HK-2 (cell line): ENCODE data around the gene ZSCAN1.

Experiments
- DNase-seq: peaks from one replicate; pipeline ENCODE4 v3.0.0-alpha.2; 2018; ENCODE audit not compliant: unreplicated experiment

Gene ZSCAN1

GRCh38 chr19:58040751-58041525 lies 7.1 kb downstream of the ZSCAN1 start:
- no peak for DNase-seq

DNA sequence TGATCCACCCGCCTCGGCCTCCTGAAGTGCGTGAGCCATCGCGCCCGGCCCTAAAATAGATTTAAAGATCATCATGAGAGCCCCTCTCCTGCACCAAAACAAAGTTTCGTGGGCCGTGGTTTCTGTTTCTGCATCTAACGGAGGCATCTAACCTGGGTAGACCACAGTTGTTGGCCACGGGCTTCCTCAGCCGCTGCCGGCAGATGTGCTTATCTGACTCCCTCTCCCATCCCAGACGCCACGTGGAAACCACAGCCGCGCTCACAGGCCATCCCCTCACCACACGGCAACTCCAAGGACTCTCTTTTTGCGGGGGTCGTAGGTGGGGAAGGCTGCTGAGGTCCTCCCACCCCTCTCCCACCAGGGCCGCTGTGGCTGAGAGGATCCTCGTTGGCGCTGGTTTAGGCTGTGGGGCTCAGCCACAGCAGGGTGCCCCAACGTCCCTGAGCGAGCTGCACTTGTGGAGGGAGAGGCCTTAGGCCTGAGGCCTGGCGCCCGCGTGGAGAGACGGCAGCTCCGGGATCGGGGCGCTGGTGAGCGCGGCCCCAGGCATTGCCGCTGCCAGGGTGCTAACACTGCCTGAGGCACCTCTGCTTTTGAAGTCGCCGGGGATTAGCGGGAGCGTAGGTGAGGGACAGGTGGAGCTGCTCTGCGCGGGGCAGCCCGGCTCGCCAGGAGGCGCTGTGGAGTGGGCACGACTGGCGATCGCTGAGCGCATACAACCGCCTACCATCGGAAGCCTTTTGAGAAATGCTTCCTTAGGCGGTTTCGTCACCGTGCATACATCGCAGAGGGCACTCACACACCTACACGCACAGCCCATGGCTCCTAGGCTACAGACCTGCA lies 8.9 kb downstream of the ZSCAN1 start:
- DNase-seq, result no peak

- DNase-seq, result no peak
Measured at GRCh38 chr19:58044391-58044790, 10.6 kb downstream of the ZSCAN1 start.

- no peak for DNase-seq
Measured at GRCh38 chr19:58044886-58045285, 11.1 kb downstream of the ZSCAN1 start.

GRCh38 chr19:58045411-58046050 lies 11.7 kb downstream of the ZSCAN1 start:
- DNase-seq, result no peak

- DNase-seq, result no peak
Measured at GRCh38 chr19:58046856-58047255, 13.0 kb downstream of the ZSCAN1 start.

DNA sequence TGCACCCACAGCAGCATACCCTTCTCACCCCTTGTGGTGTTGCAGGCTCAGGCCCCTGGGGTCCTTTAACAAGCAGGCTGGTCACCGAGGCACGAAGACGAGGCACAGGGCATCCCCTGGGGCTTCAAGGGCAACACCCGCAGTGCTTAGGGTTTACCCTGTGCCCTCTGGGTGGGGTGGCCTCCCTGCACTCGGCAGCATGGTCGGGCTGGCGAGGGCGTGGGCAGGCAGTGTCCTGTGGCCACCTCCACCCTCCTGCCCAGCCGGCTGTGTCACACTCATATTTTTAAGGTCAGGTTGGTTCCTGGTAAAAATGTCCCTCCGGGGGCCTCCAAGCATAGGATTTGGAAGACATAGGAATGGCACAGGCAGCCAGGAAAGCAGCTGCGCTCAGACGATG lies 13.8 kb downstream of the ZSCAN1 start:
- no peak for DNase-seq

DNA sequence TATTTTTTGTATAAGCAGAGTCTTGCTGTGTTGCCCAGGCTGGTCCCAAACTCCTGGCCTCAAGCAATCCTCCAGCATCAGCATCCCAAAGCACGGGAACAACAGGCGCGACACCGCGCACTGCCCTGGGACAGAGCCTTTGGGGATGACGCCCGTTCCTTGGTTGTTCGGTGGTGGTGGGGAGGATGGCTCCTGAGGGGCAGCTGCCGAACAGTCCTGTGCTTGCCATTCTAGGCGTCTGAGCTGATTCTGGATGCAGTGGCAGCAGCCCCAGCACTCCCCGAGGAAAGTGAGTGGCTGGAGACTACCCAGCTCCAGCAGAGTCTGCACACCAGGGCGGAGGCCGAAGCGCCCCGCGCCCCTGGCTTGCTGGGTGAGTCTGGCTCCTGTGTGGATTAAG lies 18.4 kb downstream of the ZSCAN1 start:
- no peak for DNase-seq

DNA sequence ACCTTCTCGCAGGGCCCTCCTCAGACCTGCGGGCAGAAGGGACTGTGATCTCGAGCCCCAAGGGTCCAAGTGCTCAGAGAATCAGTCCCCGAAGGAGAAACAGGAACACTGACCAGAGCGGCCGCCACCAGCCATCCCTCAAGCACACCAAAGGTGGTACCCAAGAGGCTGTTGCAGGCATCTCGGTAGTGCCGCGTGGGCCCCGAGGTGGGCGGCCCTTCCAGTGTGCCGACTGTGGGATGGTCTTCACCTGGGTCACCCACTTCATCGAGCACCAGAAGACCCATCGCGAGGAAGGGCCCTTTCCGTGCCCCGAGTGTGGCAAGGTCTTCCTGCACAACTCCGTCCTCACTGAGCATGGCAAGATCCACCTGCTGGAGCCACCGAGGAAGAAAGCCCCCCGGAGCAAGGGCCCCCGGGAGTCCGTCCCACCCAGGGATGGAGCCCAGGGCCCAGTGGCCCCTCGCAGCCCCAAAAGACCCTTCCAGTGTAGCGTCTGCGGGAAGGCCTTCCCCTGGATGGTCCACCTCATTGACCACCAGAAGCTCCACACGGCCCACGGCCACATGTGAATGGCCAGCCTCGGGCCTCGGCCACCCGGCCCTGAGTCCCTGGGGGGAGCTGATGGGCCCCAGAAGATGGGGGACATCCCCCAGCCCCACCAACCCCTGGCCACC lies 19.8 kb downstream of the ZSCAN1 start:
- no peak for DNase-seq

- no peak for DNase-seq
Measured at GRCh38 chr19:58054901-58055874, 21.4 kb downstream of the ZSCAN1 start.

- no peak for DNase-seq
Measured at GRCh38 chr19:58056261-58056660, 22.4 kb downstream of the ZSCAN1 start.

DNA sequence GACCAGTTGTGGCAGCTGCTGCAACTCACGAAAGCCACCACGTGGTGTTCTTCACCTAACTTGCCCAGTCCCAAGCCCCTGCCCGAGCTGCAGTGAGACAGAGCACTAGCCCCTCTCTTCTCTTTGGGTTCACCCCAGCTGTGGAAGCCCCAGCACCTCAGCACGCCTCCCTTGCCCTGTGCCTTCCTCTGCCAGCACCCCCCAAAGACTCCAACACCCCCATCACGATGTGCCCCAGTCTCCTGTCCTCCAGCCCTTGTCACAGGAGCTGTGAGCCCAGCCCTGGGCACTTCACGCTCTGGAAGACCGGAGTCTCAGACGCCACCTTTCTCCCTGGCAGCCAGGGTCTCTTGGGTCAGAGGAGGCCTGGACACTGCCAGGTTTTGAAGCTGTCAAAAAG lies 23.0 kb downstream of the ZSCAN1 start:
- DNase-seq, result no peak

DNA sequence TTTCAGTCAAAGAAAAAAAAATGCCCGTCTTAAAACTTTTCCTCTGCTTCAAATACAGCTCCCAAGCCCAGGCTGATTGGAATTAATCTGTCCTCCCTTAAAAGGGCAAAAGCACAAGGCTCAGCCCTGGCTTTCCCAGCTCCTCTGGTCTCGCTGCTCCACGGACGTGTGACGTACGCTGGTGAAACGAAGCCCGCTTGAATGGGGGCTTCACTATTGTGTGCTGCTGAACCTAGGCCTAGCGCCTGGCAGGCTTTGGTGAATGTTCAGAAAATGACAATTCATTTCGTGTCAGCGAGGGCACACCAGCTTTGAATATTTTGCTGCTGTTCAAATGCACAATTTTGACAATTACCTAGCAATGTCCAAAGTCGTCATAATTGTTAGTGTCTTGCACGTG lies 24.6 kb downstream of the ZSCAN1 start:
- DNase-seq, result no peak

GRCh38 chr19:58059003-58059670 lies 25.3 kb downstream of the ZSCAN1 start, which contains the start of gene ZNF135:
Gene ZNF135, plus strand, starts transcription at chr19:58059282. Its CDS starts 721 bp downstream, at chr19:58060003.
- peak; percentile 87 for DNase-seq

DNA sequence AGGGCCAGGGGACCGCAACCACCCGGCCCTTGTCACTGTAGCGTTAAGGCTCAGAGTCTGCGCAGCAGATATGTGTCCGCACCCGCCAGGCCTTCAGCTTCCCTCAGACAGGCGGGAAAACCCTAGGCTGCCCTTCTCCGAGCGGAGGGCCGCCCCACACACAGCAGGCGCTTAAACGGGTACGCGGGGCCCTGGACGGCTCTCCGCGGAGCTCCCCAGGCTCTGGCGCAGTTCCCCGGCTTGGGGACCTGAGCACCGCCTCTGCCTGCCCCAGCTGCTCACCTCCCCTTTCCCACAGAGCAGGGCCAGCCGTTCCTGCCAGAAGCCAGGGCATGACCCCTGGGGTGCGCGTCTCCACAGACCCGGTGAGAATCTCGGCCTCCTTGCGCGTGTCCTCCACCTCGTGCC lies 25.9 kb downstream of the ZSCAN1 start:
- DNase-seq, result no peak

DNA sequence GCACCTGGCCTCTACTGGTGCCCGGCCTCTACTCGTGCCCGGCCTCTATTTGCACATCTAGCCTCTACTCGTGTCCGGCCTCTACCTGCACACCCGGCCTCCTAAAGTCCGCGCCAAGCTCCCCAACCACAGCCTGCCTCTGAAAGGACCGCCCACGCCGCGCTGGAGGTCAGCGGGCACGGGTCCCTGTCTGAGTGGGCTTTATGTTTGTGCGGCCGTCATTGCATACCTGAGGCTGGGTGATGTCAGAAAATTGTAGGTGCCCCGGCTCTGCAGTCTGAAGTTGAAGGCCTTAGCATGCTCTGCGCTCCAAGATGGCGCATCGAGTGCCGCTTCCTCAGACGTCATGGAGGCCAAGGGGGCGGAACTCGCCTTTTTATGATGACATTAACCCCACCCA lies 26.4 kb downstream of the ZSCAN1 start:
- DNase-seq, result no peak

DNA sequence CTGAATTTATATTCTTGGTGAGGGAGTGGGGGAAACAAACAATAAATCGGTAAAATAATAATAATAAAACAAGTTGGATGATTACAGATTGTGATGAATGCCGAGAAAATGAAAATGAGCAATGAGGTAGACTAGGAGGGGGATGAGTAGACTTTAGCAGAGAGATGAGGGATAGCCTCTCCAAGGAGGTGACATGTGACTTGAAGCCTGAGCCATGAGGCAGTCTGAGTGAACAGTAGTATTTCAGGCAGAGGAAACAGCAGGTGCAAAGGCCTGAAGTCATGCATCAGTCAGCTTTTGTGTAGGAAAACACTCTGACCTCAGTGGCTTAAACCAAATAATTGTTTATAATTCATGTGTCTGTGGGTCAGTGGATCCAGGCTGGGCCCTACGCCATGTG lies 29.9 kb downstream of the ZSCAN1 start:
- DNase-seq, result no peak

DNA sequence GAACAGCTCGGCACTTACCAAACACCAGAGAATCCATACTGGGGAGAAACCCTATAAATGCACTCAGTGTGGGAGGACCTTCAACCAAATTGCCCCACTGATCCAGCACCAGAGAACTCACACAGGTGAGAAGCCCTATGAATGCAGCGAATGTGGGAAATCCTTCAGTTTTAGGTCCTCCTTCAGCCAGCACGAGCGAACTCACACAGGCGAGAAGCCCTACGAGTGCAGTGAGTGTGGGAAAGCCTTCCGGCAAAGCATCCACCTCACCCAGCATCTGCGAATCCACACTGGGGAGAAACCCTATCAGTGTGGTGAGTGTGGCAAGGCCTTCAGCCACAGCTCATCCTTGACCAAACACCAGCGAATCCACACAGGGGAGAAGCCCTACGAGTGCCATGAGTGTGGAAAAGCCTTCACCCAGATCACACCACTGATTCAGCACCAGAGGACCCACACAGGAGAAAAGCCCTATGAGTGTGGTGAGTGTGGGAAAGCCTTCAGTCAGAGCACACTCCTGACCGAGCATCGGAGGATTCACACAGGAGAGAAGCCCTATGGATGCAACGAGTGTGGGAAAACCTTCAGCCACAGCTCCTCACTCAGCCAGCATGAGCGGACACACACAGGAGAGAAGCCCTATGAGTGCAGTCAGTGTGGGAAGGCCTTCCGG lies 33.6 kb downstream of the ZSCAN1 start:
- DNase-seq, result no peak

- no peak for DNase-seq
Measured at GRCh38 chr19:58079792-58080191, 46.0 kb downstream of the ZSCAN1 start.

- no peak for DNase-seq
Measured at GRCh38 chr19:58083021-58083420, 49.2 kb downstream of the ZSCAN1 start.
